CMK (cell line): ENCODE data around the gene ETFB.

ENCODE experiments used
- DNase-seq: peaks from one replicate; pipeline ENCODE4 v3.0.0-alpha.2; 2010; ENCODE audit warnings: low read depth

ETFB gene

DNA sequence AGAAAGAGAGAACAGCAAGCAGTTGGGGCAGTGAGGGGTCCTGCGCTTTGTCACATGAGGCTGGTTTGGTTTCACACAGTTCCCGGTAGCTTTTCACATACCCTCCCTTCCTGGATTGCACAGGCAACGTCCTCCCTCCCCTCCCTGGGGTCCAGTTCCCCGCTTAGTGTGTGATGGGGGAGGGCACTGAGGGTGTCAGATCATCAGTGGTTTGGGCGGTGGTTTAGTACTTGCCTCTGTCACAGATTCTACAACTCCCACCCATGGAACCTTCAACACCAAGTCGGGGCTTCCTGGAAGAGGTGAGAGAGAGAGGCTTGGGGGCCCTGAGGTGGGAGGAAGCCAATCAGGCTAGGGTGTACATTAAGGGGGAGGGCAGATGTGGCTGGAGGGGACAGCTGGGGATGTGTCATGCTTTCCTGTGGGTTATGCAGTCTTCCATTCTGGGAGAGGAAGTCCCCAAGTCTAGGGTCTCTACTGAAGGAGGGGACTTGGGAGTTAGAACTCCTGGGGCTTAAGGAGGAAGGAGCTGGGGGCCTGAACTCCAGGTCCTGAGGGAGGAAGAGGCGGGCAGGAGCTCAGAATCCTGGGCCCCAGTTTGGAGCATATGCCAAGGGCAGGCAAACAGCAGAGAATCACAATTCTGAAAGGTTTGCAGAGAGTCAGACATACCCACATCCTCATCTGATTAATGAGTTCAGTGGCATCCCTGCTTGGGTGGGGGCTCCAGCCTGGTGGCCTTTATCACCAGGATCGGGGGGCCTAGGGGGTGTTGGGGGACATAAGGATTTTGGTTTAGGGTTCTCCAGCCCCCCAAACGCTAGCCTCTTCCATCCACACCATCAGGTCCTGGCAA lies 6.7 kb upstream of the ETFB start, which contains the start of gene NKG7:
TSS of gene NKG7 (minus strand) at position 6 of the 856 bp plus-strand sequence. CDS start 119 bp downstream, outside the sequence.
- DNase-seq: peak; percentile 92

DNA sequence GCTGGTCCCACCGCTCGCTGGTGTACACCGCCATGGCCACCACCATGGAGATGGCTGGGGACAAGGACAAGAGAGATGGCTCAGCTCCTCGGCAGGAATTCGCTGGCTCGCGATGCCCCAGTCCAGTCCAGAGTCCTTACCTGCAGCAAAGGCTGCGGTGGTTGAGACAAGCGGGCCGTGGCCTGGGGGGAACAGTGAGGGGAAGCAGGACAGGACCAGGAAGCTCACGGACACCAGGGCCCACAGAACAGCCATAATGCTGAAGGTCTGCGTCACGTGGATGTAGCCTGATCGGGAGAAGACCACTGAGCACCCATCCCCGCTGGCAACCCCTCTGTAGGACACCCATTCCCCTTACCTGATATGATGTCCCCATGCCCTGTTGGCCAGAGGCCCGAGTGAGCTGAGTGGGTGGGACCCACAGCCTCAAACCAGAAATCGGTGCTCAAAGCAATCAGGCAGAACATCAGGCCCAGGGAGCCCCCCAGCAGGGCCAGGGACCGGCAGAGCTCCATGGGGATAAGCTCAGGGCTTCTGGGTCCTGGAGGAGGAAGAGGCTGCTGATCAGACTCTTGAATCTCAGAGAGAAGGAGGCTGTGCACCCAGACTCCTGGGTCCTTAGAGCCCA lies 5.9 kb upstream of the ETFB start:
- no peak for DNase-seq

DNA sequence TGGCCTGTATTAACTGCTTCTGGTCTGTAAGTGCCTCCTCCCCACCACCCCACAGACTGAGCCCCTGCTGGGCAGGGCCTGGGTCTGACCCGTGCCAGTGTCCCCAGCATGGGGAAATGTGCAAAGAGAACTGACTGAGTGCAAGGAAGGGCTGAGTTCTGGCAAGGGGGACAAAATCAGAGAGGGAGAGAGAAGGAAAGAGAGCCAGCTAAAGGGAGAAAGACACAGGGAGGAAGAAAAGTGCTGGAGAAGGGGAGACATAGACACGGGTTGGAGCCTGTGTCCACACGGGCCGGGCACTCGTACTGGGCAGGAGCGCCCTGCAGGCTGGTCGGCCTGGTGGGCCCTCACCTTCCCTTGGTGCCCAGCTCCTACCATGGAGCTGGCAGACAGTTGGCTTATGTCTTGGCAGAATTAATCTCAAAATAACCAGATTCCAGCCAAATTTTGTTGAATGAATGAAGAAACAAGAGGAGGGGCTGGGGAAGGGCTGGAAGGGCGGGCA lies 5.0 kb upstream of the ETFB start:
- DNase-seq: no peak

DNA sequence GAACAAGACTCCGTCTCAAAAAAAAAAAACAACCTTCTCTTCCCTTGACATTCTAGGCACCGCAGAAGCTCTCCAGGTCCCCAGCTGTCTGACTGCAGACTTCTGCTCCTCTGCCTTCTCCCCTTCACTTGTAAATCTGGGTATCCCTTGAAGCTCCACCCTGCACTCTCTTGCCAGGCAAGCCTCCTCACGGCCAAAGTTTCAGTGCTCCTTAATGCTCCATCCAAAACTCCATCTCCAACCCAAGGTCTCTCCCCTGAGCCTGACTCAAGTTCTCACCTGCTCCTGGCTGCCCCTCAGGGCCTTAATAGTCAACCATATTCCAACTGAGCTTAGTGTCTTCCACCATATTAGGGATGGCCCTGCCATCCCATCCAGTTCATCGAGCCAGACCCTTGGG lies 4.0 kb upstream of the ETFB start:
- DNase-seq: no peak

DNA sequence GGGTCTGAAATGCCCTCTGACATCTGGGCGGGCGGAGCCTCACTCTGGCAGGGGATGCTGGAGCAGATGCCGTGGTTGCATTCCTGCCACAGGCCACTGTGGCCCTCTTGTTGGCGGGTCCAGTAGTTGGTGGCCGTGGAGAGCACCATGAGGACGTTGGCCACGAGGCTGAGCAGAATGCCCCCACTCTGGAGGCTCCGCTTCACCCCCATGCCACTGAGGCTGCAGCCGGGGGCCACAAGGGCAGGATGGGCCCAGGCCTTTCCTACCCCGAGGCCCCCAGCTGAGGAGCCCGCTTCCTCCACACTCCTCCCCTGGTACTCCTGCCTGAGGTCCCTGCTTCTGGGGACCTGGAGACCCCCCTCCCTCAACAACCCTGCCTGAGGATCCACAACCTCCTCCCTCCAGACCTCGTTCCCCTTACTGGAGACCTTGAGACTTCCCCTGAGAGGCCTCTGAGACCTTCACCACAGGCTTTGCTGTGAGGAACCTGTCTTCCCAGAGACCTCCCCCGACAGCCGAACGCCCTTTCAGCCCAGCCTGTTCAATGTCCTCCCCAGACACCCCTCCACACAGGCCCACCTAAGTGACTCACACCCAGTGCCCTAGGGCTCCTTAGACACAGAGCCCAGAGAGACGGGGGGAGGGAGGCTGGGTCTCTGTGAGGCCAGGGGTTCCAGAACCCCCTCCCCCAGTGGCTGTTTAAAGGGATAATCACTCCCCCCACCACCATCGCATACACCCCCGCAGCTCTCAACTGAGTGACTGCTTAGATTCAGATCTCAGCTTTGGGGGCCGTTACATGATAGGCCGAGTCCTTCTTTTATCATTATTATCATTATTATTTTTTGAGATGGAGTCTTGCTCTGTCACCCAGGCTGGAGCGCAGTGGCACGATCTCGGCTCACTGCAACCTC lies 2.4 kb upstream of the ETFB start, which contains the start of gene CLDND2:
TSS of gene CLDND2 (minus strand) at position 638 of the 917 bp plus-strand sequence. CDS start at position 212, 426 bp downstream.
- DNase-seq: peak; percentile 48

DNA sequence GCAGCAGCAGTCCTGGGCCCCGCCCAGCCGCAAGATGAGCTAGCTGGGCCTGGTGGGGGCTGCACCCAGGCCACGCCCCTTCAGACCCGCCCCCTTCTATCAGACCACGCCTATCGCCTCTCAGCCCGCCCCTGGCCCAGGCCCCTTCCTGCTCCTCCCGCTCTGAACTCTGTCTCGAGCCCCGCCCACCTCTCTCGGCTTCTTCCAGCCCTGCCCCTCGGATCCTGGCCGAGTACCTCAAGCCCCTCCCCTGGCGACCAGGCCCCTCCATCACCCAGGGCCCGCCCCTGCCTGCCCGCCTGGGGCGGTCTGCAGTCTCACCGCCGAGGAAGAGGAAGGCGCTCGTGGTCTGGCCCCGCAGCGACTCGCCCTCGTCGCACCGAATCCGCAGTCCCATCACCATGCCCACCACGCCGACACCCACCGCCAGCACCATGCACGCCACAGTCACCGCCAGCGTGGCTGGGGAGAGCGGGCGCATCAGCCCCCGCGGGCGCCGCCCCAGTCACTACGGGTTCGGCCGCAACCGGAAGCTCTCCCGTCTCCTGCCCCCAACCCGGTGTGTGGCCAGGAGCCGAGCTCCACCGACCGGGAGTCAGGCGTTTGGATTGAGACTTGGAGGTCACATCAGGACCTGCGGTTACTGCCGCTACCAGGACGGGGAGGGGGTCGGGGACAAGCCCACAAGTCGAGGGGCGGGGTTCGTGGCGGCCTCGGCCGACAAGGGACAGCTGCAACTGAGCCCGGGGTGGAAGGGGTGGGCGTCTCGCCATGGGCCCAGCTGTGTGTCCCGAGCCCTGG lies 1.6 kb upstream of the ETFB start:
- peak; percentile 100 for DNase-seq

DNA sequence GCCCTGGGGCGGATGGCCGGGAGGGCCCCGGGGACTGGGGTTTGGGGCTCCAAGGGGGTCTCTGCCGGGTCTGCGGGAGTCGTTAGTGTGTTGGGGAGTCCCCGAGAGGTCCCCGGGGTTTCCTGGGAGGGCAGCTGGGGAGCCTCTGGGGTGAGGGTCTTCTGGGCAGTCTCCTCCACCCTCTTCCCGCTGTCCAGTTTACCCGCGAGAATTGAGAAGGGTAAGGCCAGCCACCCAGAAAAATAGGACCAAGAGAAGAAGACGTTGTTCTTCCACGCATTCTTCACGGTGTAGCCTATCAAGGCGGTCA lies 1.0 kb upstream of the ETFB start:
- DNase-seq: no peak

DNA sequence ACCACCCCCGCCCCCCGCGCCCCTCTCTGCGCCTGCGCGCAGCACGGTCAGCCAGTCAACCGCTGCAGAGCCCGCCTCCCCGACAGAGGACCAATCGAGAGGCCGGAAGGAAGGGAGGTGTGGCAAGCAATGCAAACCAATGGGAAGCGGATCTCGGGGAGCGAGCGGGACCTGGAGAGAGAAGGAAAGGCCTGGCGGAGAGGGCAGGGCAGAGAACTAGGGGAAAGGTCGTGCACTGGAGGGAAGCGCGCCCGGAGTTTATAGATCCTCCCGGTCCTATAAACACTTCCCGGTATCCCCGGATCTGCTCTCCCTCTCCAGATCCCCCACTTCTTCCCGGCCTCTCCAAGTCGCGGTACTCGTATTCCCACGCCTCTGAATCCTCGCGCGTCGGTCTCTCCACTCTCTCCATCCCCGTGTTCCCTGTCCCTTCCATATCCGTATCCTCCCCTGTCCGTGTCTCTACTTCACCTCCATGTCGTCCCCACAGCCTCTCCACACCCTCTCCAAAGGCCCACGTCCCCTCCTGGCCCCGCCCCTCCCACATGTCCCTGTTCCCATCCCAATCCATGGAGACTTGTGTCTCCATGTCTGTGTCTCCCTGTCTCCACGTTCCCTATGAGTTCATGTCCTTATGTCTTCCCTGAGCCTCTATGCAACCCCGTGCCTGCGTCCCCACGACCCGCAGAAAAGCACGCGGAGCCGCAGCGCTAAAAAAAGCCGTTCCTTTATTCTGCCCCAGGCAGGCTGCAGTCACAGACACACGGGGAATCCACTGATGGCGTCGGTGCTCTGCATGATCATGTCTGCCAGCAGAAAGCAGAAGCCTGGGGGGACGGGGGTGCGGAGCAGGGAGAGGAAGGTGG lies 434 bp upstream of the ETFB start:
- DNase-seq: peak; percentile 97

DNA sequence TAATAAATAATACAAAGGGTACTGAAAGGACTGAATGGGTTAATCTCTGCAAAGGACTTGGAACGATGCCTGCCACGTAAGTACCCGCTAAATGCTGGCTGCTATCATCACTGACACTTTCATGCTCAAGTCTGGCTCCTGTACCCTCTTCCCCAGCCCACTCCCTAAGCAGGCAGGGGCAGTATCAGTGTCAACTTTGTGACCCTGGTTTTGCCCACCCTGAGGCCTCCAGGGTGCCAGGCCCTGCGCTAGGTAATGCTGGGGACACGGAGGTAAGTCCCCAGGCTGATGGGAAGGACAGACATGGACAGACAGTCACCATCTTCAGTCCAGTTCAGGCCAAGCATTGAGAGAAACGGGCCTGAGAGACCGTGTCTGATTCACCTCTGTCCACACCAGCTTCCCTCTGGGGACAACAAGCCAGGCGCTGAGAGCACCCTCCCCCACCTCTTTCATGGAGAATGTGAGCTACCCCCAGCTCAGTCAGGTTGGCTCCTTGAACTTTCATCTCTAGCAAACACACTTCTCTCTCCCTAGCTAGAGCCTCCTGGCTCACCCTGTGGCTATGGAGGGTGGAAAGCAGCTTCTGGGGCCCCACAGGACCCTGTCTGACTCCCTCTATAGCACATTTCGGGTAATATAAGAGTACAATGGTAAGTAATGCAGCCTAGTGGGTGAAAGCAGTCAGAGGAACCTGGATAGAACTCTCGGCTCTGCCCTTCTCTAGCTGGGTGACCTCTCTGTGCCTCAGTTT lies 800 bp downstream of the ETFB start:
- peak; percentile 34 for DNase-seq

DNA sequence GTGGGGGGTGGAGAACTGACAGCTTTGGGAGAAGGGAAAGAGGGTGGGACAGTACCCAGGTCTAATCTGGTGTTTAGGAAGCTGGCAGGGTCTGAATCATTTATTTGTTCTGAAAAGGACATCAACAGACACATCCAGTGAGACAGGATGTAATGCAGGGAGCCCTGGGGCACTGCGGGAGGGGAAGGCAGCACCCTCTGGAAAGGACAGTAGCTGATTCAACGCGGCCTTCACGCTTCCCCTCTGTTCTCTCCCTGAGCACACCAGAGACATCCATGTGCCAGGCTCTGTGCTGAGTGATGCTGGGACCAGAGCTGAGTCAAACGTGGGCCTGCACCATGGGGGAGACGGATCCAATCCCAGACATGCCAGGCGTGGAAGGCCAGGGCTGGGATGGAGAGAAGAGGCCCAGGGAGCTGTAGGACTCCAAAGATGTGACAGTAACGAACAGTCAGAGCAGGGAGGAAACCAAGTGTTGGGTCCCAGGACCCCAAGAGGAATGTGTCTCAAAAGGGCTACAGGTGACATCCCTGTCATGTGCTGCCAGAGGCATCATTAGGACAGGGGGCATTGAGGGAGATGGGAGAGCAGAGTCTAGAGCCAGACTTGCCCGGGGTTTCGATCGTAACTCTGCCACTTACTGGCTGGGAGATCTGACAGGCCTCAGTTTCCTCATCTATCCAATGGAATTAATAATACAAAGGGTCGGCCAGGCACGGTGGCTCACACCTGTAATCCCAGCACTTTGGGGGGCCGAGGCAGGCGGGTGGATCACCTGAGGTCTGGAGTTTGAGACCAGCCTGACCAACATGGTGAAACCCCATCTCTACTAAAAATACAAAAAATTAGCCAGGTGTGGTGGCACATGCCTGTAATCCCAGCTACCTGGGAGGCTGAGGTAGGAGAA lies 1.7 kb downstream of the ETFB start:
- no peak for DNase-seq

DNA sequence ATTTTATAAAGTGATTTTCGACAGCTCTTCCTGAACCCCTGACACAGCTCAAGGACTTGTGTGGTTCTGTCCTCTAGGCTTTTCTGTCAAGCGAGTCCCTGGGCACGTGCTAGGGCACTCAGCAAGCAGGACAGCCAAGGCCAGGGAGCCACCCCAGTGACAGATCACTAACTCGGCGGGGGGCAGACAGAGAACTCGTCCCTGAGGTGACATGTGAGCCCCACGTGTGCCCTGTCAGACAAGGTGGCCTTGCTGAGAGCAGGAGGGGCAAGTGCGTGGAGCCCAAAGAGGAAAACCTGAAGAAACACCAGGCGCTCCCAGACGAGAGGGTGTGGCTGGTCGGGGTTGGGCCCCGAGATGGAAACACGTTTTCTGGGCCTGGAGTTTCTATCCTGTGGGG lies 4.9 kb downstream of the ETFB start:
- no peak for DNase-seq

DNA sequence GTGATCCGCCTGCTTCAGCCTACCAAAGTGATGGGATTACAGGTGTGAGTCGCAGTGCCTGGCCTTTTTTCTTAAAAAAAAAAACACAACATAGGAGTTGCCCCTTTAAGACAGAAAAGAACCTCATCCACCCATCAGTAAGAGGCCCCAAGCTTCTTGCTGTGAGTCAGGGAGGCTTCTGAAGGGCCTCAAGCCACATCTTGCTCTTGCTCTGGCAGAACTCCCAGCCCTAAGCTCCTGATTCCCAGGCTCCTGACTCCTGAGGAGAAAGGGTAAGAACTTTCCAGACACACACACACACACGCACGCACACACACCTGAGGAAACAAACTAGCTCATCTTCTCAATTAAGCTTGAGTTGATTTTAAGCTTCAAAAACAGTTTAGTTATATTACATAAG lies 6.9 kb downstream of the ETFB start:
- DNase-seq: no peak

DNA sequence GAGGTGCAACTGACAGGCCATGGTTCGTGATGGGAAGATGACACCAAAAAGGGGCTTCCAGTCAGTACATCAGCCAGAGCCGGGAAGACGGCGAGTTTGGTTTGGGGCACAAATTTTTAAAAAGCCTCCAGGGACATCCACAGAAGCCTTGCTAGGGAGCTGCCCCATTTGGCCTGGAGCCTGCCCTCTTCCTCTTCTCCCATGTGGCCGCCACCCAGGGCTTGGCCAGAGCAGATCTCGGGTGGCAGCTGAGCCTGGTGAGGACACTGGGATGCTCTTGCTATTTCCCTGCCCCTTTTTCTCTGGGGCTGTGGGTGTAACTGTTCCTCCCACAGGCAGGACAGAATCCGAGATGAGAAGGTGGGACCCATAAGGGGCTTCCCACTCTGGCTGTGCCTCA lies 8.2 kb downstream of the ETFB start:
- DNase-seq: no peak

DNA sequence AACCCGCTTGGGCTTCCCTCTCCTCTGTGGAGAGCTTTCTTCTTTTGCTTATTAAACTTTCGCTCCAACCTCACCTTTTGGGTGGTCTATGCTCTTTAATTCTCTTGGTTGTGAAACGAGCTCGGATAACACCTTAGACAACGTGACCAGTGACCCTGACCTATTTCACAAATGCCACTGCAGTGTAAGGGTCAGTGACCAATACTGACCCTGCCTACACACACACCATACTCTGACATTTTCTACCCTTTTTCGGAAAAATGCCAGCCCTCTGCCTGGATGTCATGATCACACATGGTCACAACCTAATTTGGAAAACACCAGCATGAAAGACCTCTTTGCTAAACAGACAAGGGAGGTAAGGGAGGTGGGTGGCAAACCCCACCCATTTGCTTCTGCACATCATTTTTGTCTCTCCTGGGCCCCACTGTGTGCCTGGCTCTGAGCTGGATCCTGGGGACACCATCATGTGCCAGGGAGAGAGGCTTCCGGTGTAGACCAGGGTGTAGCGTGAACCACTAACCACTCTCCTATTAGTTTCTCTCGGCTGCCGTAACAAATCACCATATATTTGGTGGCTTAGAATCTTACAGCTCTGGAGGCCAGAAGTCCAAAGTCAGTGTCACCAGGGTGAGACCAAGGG lies 9.9 kb downstream of the ETFB start:
- no peak for DNase-seq

DNA sequence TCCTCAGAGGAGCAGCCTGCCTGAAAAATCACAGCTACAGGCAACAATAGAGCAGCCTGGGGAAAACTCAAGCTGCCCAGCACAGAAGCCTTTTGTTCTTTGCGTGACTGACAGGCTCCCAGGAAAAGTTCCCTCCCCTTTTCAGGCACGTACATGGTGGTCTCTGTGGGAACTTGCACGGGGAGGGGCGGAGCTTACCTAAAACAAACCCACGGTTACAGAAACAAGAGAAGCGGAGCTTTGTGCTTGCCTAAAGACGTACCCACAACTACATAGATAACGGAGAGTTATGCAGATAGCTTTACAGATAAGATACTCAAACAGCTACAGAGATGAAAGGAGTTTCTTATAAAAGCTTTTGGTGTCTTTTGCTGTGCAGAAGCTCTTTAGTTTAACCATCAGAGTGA lies 11.4 kb downstream of the ETFB start:
- no peak for DNase-seq

DNA sequence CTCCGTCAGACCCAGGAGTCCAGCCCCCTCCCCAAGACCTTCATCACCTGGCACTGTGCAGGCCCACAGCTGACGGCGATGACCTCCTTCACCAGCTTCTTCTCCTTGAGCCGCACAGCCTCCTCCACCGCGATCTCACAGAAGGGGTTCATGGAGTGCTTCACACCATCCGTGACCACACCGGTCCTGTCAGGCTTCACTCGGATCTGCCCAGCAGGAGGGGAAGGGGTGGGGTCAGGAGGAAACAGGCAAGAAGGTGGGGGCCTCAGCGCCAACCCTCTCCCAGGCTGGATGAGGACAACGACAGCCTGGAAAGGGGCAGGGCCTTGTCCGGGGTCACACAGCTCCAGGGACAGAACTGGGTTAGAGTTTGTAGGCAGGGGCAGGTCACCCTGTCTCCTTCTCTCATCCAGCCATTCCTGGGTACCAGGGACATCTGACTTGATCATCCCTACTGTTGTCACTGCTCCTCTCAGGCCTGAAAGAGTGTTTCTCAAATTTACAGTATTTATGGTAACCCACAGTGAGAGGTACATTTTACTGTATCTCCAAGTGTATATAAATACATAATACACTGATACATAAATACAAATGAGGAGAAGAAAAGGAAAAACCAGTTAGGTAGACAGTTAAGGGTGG lies 12.0 kb downstream of the ETFB start:
- DNase-seq: no peak

DNA sequence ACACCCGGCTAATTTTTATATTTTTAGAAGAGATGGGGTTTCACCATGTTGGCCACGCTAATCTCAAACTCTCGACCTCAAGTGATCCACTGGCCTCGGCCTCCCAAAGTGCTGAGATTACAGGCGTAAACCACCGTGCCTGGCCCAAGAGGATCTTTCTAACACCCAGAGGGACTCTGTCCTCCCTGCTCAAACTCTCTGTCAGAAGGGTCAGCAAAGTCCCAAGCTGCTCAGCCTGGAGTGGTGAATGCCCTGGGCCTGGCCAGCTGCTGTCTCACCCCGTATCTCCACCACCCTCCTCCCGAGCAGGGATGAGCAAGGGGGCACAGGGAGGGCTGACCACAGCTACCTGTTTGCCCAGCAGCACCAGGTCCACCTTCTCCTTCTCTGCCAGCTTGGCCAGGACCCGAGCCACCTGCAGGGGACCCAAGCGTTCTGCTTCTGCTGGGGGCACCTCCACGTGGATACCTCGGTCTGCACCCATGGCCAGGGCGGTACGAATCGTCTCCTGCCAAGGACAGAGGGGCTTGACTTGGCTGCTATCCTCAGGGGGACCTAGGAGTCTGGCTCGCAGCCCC lies 13.3 kb downstream of the ETFB start:
- no peak for DNase-seq
